ENCODE results near the gene MORN5. TPM values are rescaled to one million over a fixed set of nuclear protein-coding genes. Genes with fewer than 3 reads are reported as not detected.

The MORN5 gene
- total and polyA plus RNA-seq, 10 of the 15 experiments (the other 5 are each of a cell fraction or from before 2014, with no cell fraction given): not detected

- CTCF ChIA-PET: no interaction called here
- Histone ChIP-seq H3K79me2 (ENCODE audit: control insufficient read depth, insufficient read depth, low read length) (no peaks in the 10 kb centered on the region), H3K4me1 (ENCODE audit: control insufficient read depth, insufficient read depth, low read length) (no peaks in the 10 kb centered on the region), H3K9ac (ENCODE audit: control insufficient read depth, insufficient read depth, low read length) (no peak overlapping the region), H4K20me1 (ENCODE audit: control insufficient read depth, insufficient read depth) (no peaks in the 10 kb centered on the region), H3K27ac (ENCODE audit: control insufficient read depth, insufficient read depth) (no peak overlapping the region), H3K36me3 (ENCODE audit: control insufficient read depth in 2 of 2, insufficient read depth in 2 of 2, low read length in 1 of 2) (no peaks in the 10 kb centered on the region), H2AFZ (ENCODE audit: control insufficient read depth, low read depth, low read length) (no peak overlapping the region), H3K9me3 (replicated peaks; ENCODE audit: control insufficient read depth, insufficient read depth, low read length) (no peaks in the 10 kb centered on the region), H3K27me3 (replicated peaks in 1 of 2; ENCODE audit: control insufficient read depth in 2 of 2, insufficient read depth in 2 of 2, low read length in 1 of 2) (peaks cover 0 to 4% of the 10 kb centered on the region in 2 experiments; a peak in 2 of 4 replicates), H3K4me3 (no peak overlapping the region), H3K4me2 (ENCODE audit: control insufficient read depth, insufficient read depth) (no peak overlapping the region)
- DNase-seq (ENCODE audit: low read depth, low spot score): no peak
- RAD21 ChIA-PET (ENCODE audit: unreplicated experiment): no interaction called here
- 1% methylated on average over 4 of the region's 4 CpGs for WGBS (ENCODE audit: insufficient coverage, insufficient replicate concordance, low lambda C conversion rate, missing lambda C conversion rate)
- TF ChIP-seq HDAC2 (IDR thresholded peaks at IDR 0.05): no peak
- TF ChIP-seq EED (IDR thresholded peaks at IDR 0.05; ENCODE audit: low read depth): no peak
- TF ChIP-seq ZNF274 (IDR thresholded peaks at IDR 0.05; ENCODE audit: insufficient read depth, insufficient read length): no peak
- TF ChIP-seq CHD1 (IDR thresholded peaks at IDR 0.05; ENCODE audit: low read depth, low read length): no peak
- TF ChIP-seq, protein P1, sequence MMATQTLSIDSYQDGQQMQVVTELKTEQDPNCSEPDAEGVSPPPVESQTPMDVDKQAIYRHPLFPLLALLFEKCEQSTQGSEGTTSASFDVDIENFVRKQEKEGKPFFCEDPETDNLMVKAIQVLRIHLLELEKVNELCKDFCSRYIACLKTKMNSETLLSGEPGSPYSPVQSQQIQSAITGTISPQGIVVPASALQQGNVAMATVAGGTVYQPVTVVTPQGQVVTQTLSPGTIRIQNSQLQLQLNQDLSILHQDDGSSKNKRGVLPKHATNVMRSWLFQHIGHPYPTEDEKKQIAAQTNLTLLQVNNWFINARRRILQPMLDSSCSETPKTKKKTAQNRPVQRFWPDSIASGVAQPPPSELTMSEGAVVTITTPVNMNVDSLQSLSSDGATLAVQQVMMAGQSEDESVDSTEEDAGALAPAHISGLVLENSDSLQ (IDR thresholded peaks at IDR 0.05): no peak
- FAIRE-seq: no peak
- BruUV-seq (replicated peaks): no TSS peak
- no peak for ATAC-seq
- POLR2A ChIA-PET: no interaction called here
- SMC1A ChIA-PET (ENCODE audit: uncharacterized antibody, unreplicated experiment): no interaction called here
- intact Hi-C loops (cut with micrococcal nuclease; ENCODE audit: unreplicated experiment): no loop called here
- in situ Hi-C loops (cut with MboI): no loop called here
These were observed 20.9 kb downstream of the MORN5 start for GRCh38 chr9:122180633-122181032.

DNA sequence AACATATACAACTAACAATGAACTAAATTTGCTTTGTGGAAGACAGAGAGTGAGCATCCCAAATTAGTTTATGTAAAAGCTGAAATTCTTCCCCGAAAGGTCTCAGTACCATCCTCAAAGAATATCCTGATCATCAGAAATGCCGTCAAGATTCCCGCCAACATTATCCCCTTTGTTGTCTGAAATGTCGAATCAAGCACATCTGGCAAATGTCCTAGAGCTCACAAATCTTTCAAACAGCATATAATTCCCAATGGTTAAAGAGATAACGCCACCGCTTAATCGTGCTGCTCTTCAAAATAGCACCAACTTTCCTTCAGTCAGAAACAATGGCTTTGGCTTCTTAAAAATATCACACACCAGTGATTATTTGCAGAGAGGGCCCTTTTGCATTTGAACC is 23.8 kb downstream of the MORN5 start:
- POLR2A ChIA-PET: no interaction called here

More for the DNA sequence above, 23.8 kb downstream of the MORN5 start:
- Histone ChIP-seq H3K9ac (ENCODE audit: control insufficient read depth, insufficient read depth, low read length) (no peak overlapping the region), H3K36me3 (ENCODE audit: control insufficient read depth in 2 of 2, insufficient read depth in 2 of 2, low read length in 1 of 2) (no peaks in the 10 kb centered on the region), H3K4me1 (ENCODE audit: control insufficient read depth, insufficient read depth, low read length) (no peaks in the 10 kb centered on the region), H3K79me2 (ENCODE audit: control insufficient read depth, insufficient read depth, low read length) (no peaks in the 10 kb centered on the region), H2AFZ (ENCODE audit: control insufficient read depth, low read depth, low read length) (no peak overlapping the region), H3K4me2 (ENCODE audit: control insufficient read depth, insufficient read depth) (no peak overlapping the region), H3K4me3 (no peak overlapping the region), H3K9me3 (replicated peaks; ENCODE audit: control insufficient read depth, insufficient read depth, low read length) (no peaks in the 10 kb centered on the region), H4K20me1 (ENCODE audit: control insufficient read depth, insufficient read depth) (no peaks in the 10 kb centered on the region), H3K27ac (ENCODE audit: control insufficient read depth, insufficient read depth) (no peak overlapping the region), H3K27me3 (replicated peaks in 1 of 2; ENCODE audit: control insufficient read depth in 2 of 2, insufficient read depth in 2 of 2, low read length in 1 of 2) (peaks cover 0 to 4% of the 10 kb centered on the region in 2 experiments; a peak in 2 of 4 replicates)
- ATAC-seq: no peak
- CTCF ChIA-PET: interaction anchor here (0.6 to 1.3 kb wide), 2 partner anchors 51 to 167 kb away, joined by 3 to 4 read pairs; no protein-coding TSS in a partner anchor
- in situ Hi-C loops (cut with MboI): no loop called here
- no peak for FAIRE-seq
- no TSS peak for BruUV-seq (replicated peaks)
- TF ChIP-seq NFYA (IDR thresholded peaks at IDR 0.05; ENCODE audit: borderline replicate concordance, low read depth, low read length): no peak
- TF ChIP-seq BCL11A (IDR thresholded peaks at IDR 0.05; ENCODE audit: low read depth, low read length): no peak
- no peak for TF ChIP-seq ZNF384 (IDR thresholded peaks at IDR 0.05; ENCODE audit: borderline replicate concordance, low read depth, low read length)
- no peak for TF ChIP-seq LARP7 (IDR thresholded peaks at IDR 0.05)
- no peak for TF ChIP-seq TBL1XR1 (IDR thresholded peaks at IDR 0.05; ENCODE audit: low read depth, low read length)
- TF ChIP-seq ZNF687 (IDR thresholded peaks at IDR 0.05): no peak
- no peak for TF ChIP-seq RAD51 (IDR thresholded peaks at IDR 0.05)
- TF ChIP-seq NFIC (IDR thresholded peaks at IDR 0.05; ENCODE audit: low read depth, low read length): no peak
- no peak for TF ChIP-seq MXI1 (IDR thresholded peaks at IDR 0.05; ENCODE audit: low read depth, low read length)
- SMC1A ChIA-PET (ENCODE audit: uncharacterized antibody, unreplicated experiment): no interaction called here
- intact Hi-C loops (cut with micrococcal nuclease; ENCODE audit: unreplicated experiment): no loop called here
- DNase-seq (ENCODE audit: low read depth, low spot score): no peak
- RAD21 ChIA-PET (ENCODE audit: unreplicated experiment): no interaction called here
- WGBS (ENCODE audit: insufficient coverage, insufficient replicate concordance, low lambda C conversion rate, missing lambda C conversion rate): 73% methylated on average over 7 of the region's 7 CpGs

All from GM12878 (cell line).